ENCODE data around the gene PHYHD1. TPM values are rescaled to one million over a fixed set of nuclear protein-coding genes. Genes with fewer than 3 reads are reported as not detected.

The PHYHD1 gene
- total and polyA plus RNA-seq, 2 experiments from 2014 or later = 20.3 to 25.7 TPM

GRCh38 chr9:128898845-128899565, 21.8 kb upstream of the PHYHD1 start:
- Histone ChIP-seq H2AFZ (no peak overlapping the region), H3K36me3 (replicated peaks; ENCODE audit: insufficient read depth, low read depth) (no peaks in the 10 kb centered on the region), H3K9me2 (replicated peaks; ENCODE audit: insufficient read depth) (no peaks in the 10 kb centered on the region), H3K9me3 (ENCODE audit: low read depth) (no peaks in the 10 kb centered on the region), H4K20me1 (ENCODE audit: insufficient read depth, poor library complexity, severe bottlenecking) (no peaks in the 10 kb centered on the region), H3K27ac (no peak overlapping the region), H3K4me2 (no peak overlapping the region), H3K4me3 (no peak overlapping the region), H3K79me2 (peaks cover 26% of the 10 kb centered on the region), H3K4me1 (ENCODE audit: insufficient read depth) (no peaks in the 10 kb centered on the region), H3K27me3 (no peaks in the 10 kb centered on the region)
- WGBS (ENCODE audit: low lambda C conversion rate, missing lambda C conversion rate) = 94% methylated on average over 18 of the region's 18 CpGs
- DNase-seq (ENCODE audit: low spot score) = no peak
- TF ChIP-seq CTCF (IDR thresholded peaks at IDR 0.05; ENCODE audit: poor library complexity) (no peak), EZH2 (IDR thresholded peaks at IDR 0.05; ENCODE audit: borderline replicate concordance) (no peak), EZH2phosphoT487 (IDR thresholded peaks at IDR 0.05; ENCODE audit: low read depth, severe bottlenecking, unreplicated experiment) (no peak)

GRCh38 chr9:128899566-128900322, 21.0 kb upstream of the PHYHD1 start:
- Histone ChIP-seq H3K4me2 (no peak overlapping the region), H3K79me2 (peaks cover 29% of the 10 kb centered on the region), H3K9me2 (replicated peaks; ENCODE audit: insufficient read depth) (no peaks in the 10 kb centered on the region), H3K4me1 (ENCODE audit: insufficient read depth) (no peaks in the 10 kb centered on the region), H3K9me3 (ENCODE audit: low read depth) (no peaks in the 10 kb centered on the region), H3K27ac (no peak overlapping the region), H2AFZ (no peak overlapping the region), H3K4me3 (no peak overlapping the region), H3K27me3 (no peaks in the 10 kb centered on the region), H3K36me3 (replicated peaks; ENCODE audit: insufficient read depth, low read depth) (no peaks in the 10 kb centered on the region), H4K20me1 (ENCODE audit: insufficient read depth, poor library complexity, severe bottlenecking) (no peaks in the 10 kb centered on the region)
- no peak for DNase-seq (ENCODE audit: low spot score)
- TF ChIP-seq CTCF (IDR thresholded peaks at IDR 0.05; ENCODE audit: poor library complexity) = no peak
- TF ChIP-seq EZH2phosphoT487 (IDR thresholded peaks at IDR 0.05; ENCODE audit: low read depth, severe bottlenecking, unreplicated experiment) = no peak
- no peak for TF ChIP-seq EZH2 (IDR thresholded peaks at IDR 0.05; ENCODE audit: borderline replicate concordance)
- 85% methylated on average over 8 of the region's 8 CpGs for WGBS (ENCODE audit: low lambda C conversion rate, missing lambda C conversion rate)

- no peaks in the 10 kb centered on the region for H3K27me3 ChIP-seq
- 88% methylated on average over 7 of the region's 7 CpGs for WGBS (ENCODE audit: low lambda C conversion rate, missing lambda C conversion rate)
Observed at GRCh38 chr9:128901379-128901778, 19.4 kb upstream of the PHYHD1 start.

More at GRCh38 chr9:128901379-128901778, 19.4 kb upstream of the PHYHD1 start:
- H3K4me1 ChIP-seq (ENCODE audit: insufficient read depth) = no peaks in the 10 kb centered on the region
- H3K4me3 ChIP-seq = no peak overlapping the region
- H3K27ac ChIP-seq = no peak overlapping the region
- H4K20me1 ChIP-seq (ENCODE audit: insufficient read depth, poor library complexity, severe bottlenecking) = no peaks in the 10 kb centered on the region
- no peak overlapping the region for H2AFZ ChIP-seq
- no peaks in the 10 kb centered on the region for H3K36me3 ChIP-seq (replicated peaks; ENCODE audit: insufficient read depth, low read depth)
- TF ChIP-seq EZH2phosphoT487 (IDR thresholded peaks at IDR 0.05; ENCODE audit: low read depth, severe bottlenecking, unreplicated experiment) = no peak
- no peak for TF ChIP-seq EZH2 (IDR thresholded peaks at IDR 0.05; ENCODE audit: borderline replicate concordance)
- TF ChIP-seq CTCF (IDR thresholded peaks at IDR 0.05; ENCODE audit: poor library complexity) = no peak
- no peak overlapping the region for H3K4me2 ChIP-seq
- DNase-seq (ENCODE audit: low spot score) = no peak
- no peaks in the 10 kb centered on the region for H3K9me3 ChIP-seq (ENCODE audit: low read depth)
- H3K79me2 ChIP-seq = peaks cover 29% of the 10 kb centered on the region
- no peaks in the 10 kb centered on the region for H3K9me2 ChIP-seq (replicated peaks; ENCODE audit: insufficient read depth)

Data from hepatocyte (in vitro differentiated cells).